ENCODE results near the gene PAPPA2.

Gene PAPPA2

DNA sequence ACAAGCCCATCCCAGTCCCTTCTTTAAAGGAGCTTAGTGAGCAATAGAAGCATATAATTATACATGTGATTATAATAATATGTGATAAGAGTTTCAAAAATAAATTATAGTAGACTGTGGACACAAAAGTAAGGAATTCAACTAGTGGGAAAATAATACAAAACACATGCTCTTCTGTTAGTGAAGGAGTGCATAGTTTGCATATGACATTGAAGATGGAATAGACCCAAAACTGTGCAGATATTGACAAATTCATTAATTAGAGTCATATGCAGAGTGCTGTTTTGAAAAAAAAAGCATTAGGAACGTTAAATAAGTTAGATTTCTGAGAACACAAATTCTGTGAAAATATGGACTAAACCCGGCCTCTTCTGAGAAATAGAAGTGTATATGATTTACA is 422.8 kb downstream of the PAPPA2 start:
- DNase-seq (ENCODE audit: low read depth in 3 of 3, low spot score in 1 of 3) = no peak

DNA sequence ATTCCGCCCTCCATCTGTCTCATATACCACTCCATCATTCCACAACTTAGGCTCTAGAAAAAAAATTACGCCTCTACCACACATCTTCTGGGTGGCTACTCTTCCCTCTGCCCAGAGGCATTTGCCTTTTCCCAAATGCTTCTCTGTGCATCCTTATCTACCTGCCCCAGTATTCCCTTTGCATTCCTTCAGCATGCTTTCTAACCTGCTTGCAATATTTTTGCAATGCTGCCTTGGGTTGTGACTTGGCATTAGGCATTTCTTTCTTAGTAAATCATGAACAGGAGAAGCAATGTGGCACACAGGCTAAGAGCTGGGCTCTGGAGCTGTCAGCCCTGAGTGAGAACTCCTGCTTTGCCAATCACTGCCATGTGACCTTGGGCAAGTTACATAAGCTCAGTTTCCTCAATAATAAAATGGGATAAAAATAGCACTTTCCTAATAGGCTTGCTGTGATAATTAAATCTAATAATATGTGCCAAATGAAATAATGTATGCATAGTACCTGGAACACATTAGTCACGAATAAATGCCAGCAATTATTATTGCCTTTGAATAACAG is 425.6 kb downstream of the PAPPA2 start:
- no peak for DNase-seq (ENCODE audit: low read depth in 3 of 3, low spot score in 1 of 3)

DNA sequence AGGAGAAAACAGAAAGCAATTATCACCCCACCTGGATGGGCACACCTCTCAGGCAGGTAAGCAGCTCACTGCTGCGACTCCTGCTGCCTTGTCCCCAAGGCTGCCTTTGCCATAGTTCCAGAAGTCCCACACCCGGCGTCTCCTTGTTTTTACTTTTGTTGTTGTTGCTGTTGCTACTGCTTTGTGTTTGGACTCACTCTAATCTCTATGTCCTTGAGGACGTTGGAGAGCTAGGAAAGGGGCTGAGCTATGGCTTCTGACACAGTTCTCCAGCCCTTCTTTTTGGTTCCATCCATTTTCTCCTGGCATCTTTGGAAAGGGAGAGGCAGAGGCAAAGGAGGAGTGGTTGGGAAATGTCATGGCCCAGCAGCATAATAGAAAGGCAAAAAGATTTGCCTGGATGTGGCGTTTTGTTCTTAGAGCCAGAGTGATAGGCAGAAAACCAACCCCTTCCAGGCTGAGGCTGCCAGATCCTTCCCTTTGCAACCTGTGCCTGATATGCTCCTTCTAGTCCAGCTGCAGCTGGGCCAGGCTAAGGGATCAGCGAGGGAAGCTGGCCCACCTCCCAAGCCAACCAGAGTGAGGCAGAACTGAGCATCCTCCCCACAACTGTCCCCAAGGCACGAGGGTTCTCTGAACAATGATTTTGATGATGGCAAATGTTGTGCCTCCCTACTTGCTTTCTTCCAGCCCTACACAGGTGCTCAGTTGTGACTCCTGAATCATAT is 430.8 kb downstream of the PAPPA2 start:
- DNase-seq (ENCODE audit: low read depth in 3 of 3, low spot score in 1 of 3) = no peak

DNA sequence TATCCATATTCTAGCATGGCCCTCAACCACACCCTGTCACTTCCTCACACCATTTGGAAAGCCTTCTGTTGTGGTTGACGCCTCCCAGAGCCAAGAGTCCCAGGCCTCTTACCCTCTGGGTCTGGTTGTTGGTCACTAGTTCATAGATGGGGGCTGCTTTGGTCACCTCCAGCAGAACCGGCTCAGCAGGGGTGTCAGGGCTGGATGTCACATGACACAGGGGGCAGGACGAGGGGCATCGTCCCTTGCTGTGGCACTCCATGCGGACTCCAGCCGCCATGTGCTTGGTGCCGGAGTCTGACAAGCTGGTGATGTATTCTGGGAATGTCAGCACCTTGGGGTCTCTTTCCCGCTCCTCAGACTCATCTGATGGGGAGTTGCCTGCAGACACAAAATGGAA is 431.5 kb downstream of the PAPPA2 start:
- no peak for DNase-seq (ENCODE audit: low read depth in 3 of 3, low spot score in 1 of 3)
